KMS-11 (cell line): Measurements from ENCODE around the gene LMO7.

ENCODE experiments used
- H2AFZ ChIP-seq: fragments of 200-600 bp; sonication (generic); 2 replicates; pipeline ENCODE4 v1.6.1; 2016; ENCODE audit warnings: antibody characterized with exemption, mixed run types, low read depth
- H3K27ac ChIP-seq: fragments of 200-600 bp; sonication (generic); 2 replicates; pipeline ENCODE4 v1.6.1; 2016; ENCODE audit warnings: mild to moderate bottlenecking, mixed run types
- H3K27me3 ChIP-seq: fragments of 200-600 bp; sonication (generic); 2 replicates; pipeline ENCODE4 v1.6.1; 2017; ENCODE audit warnings: mild to moderate bottlenecking, low read depth, mixed run types, moderate library complexity; ENCODE audit not compliant: insufficient read depth
- H3K36me3 ChIP-seq: fragments of 200-600 bp; sonication (generic); 2 replicates; pipeline ENCODE4 v1.6.1; 2017; ENCODE audit warnings: mild to moderate bottlenecking, mixed run types; ENCODE audit not compliant: insufficient read depth
- H3K4me1 ChIP-seq: fragments of 200-600 bp; sonication (generic); 2 replicates; pipeline ENCODE4 v1.6.1; 2016; ENCODE audit warnings: mild to moderate bottlenecking, low read depth, mixed run types; ENCODE audit not compliant: poor library complexity, severe bottlenecking
- H3K4me2 ChIP-seq: fragments of 200-600 bp; sonication (generic); 2 replicates; pipeline ENCODE4 v1.7.0; 2016; ENCODE audit warnings: mild to moderate bottlenecking, mixed run types
- H3K4me3 ChIP-seq: fragments of 200-600 bp; sonication (generic); IDR thresholded peaks from 2 replicates; pipeline ENCODE4 v1.6.1; 2017; ENCODE audit warnings: low read depth, low read length, mixed read lengths; ENCODE audit not compliant: insufficient read depth
- H3K79me2 ChIP-seq: fragments of 200-600 bp; sonication (generic); 2 replicates; pipeline ENCODE4 v1.6.1; 2016; ENCODE audit warnings: low read depth, mixed run types; ENCODE audit not compliant: insufficient read depth
- H3K9ac ChIP-seq: fragments of 200-600 bp; sonication (generic); 2 replicates; pipeline ENCODE4 v1.6.1; 2016; ENCODE audit warnings: mild to moderate bottlenecking, mixed run types
- H4K20me1 ChIP-seq: fragments of 200-600 bp; sonication (generic); 2 replicates; pipeline ENCODE4 v1.6.1; 2016; ENCODE audit warnings: mild to moderate bottlenecking, mixed run types; ENCODE audit not compliant: insufficient read depth
- CTCF ChIP-seq: fragments of 200-600 bp; sonication (generic); conservative IDR thresholded peaks from 2 replicates; pipeline ENCODE4 v1.6.1; 2017; ENCODE audit warnings: low read depth, mild to moderate bottlenecking, antibody characterized with exemption, low read length, moderate library complexity, mixed read lengths

The LMO7 gene

GRCh38 chr13:75889427-75889826, 253.3 kb downstream of the LMO7 start:
- Histone ChIP-seq H3K4me3 (no peak overlapping the region), H4K20me1 (no peaks in the 10 kb centered on the region), H3K9ac (no peak overlapping the region), H2AFZ (no peak overlapping the region), H3K36me3 (no peaks in the 10 kb centered on the region), H3K4me2 (no peak overlapping the region), H3K79me2 (no peaks in the 10 kb centered on the region), H3K27me3 (no peaks in the 10 kb centered on the region), H3K4me1 (no peaks in the 10 kb centered on the region), H3K27ac (no peak overlapping the region)
- no peak for TF ChIP-seq CTCF

- Histone ChIP-seq H3K9ac (no peak overlapping the region), H2AFZ (no peak overlapping the region), H3K4me1 (no peaks in the 10 kb centered on the region), H3K4me3 (no peak overlapping the region), H3K4me2 (no peak overlapping the region), H3K79me2 (no peaks in the 10 kb centered on the region), H3K27me3 (no peaks in the 10 kb centered on the region), H3K27ac (no peak overlapping the region), H3K36me3 (no peaks in the 10 kb centered on the region), H4K20me1 (no peaks in the 10 kb centered on the region)
- no peak for TF ChIP-seq CTCF
Measured at GRCh38 chr13:75895168-75895567, 259.0 kb downstream of the LMO7 start.

GRCh38 chr13:75896271-75896670, 260.1 kb downstream of the LMO7 start:
- Histone ChIP-seq H2AFZ (no peak overlapping the region), H3K9ac (no peak overlapping the region), H3K27ac (no peak overlapping the region), H3K27me3 (no peaks in the 10 kb centered on the region), H3K4me3 (no peak overlapping the region), H3K4me1 (no peaks in the 10 kb centered on the region), H3K36me3 (no peaks in the 10 kb centered on the region), H4K20me1 (no peaks in the 10 kb centered on the region), H3K79me2 (no peaks in the 10 kb centered on the region), H3K4me2 (no peak overlapping the region)
- no peak for TF ChIP-seq CTCF

- TF ChIP-seq CTCF, result no peak
- Histone ChIP-seq H3K36me3 (no peaks in the 10 kb centered on the region), H3K79me2 (no peaks in the 10 kb centered on the region), H4K20me1 (no peaks in the 10 kb centered on the region), H2AFZ (no peak overlapping the region), H3K4me3 (no peak overlapping the region), H3K27ac (no peak overlapping the region), H3K4me1 (no peaks in the 10 kb centered on the region), H3K4me2 (no peak overlapping the region), H3K9ac (no peak overlapping the region), H3K27me3 (no peaks in the 10 kb centered on the region)
Measured at GRCh38 chr13:75897386-75897785, 261.3 kb downstream of the LMO7 start.

GRCh38 chr13:75901501-75901900, 265.4 kb downstream of the LMO7 start:
- Histone ChIP-seq H2AFZ (no peak overlapping the region), H3K27ac (no peak overlapping the region), H4K20me1 (no peaks in the 10 kb centered on the region), H3K4me3 (no peak overlapping the region), H3K27me3 (no peaks in the 10 kb centered on the region), H3K9ac (no peak overlapping the region), H3K4me1 (no peaks in the 10 kb centered on the region), H3K36me3 (no peaks in the 10 kb centered on the region), H3K79me2 (no peaks in the 10 kb centered on the region), H3K4me2 (no peak overlapping the region)
- TF ChIP-seq CTCF, result no peak
